Measurements from ENCODE around the gene CLVS2.

- TF ChIP-seq GATA2 (IDR thresholded peaks at IDR 0.05; ENCODE audit: low read depth, low read length) = no peak; the same call in 1 of the 2 replicates
- TF ChIP-seq GATA3 (IDR thresholded peaks at IDR 0.05; ENCODE audit: low read depth, low read length) = no peak
Observed at GRCh38 chr6:123091091-123091895, 95.3 kb downstream of the CLVS2 start.
